ENCODE measurements around the gene LRRC59.

DNA sequence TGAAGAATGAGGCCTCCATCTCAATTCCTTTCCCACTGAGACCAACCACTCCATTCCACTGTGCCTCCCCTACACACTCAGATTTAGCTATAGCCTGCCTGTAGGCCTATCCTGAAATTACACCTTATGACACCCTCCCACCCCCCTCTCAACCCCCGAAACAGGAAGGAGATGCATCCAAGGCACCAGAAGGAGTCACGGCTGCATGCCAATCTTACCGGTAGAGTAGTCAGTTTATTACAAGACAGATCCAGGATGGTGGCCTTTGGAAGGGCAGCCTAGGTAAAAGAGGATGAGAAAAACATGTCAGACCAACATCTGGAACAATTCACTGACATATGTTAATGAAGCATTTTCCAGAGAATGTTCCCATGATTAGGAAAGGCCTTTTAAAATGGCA, 2.6 kb downstream of the LRRC59 start:
- TF ChIP-seq, protein P1, sequence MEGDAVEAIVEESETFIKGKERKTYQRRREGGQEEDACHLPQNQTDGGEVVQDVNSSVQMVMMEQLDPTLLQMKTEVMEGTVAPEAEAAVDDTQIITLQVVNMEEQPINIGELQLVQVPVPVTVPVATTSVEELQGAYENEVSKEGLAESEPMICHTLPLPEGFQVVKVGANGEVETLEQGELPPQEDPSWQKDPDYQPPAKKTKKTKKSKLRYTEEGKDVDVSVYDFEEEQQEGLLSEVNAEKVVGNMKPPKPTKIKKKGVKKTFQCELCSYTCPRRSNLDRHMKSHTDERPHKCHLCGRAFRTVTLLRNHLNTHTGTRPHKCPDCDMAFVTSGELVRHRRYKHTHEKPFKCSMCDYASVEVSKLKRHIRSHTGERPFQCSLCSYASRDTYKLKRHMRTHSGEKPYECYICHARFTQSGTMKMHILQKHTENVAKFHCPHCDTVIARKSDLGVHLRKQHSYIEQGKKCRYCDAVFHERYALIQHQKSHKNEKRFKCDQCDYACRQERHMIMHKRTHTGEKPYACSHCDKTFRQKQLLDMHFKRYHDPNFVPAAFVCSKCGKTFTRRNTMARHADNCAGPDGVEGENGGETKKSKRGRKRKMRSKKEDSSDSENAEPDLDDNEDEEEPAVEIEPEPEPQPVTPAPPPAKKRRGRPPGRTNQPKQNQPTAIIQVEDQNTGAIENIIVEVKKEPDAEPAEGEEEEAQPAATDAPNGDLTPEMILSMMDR (IDR thresholded peaks at IDR 0.05), result no peak
- no peak for TF ChIP-seq POLR2A (IDR thresholded peaks at IDR 0.05)

Measured in lower leg skin (tissue), 3 donors.